Hepatocyte (in vitro differentiated cells): ENCODE measurements around the gene ANKRD1.

Experiments used
- EZH2phosphoT487 ChIP-seq: fragments of 200-600 bp; sonication (generic); IDR thresholded peaks from one replicate; pipeline ENCODE4 v1.6.1; 2018; ENCODE audit warnings: antibody characterized with exemption, mild to moderate bottlenecking, low read depth, moderate library complexity; ENCODE audit not compliant: unreplicated experiment, severe bottlenecking
- TF ChIP-seq, protein P1 (sequence below): fragments of 200-600 bp; sonication (generic); IDR thresholded peaks from 2 replicates; pipeline ENCODE4 v1.5.1; 2016; ENCODE audit warnings: antibody characterized with exemption, mild to moderate bottlenecking; ENCODE audit not compliant: poor library complexity

- TF ChIP-seq, protein P1, sequence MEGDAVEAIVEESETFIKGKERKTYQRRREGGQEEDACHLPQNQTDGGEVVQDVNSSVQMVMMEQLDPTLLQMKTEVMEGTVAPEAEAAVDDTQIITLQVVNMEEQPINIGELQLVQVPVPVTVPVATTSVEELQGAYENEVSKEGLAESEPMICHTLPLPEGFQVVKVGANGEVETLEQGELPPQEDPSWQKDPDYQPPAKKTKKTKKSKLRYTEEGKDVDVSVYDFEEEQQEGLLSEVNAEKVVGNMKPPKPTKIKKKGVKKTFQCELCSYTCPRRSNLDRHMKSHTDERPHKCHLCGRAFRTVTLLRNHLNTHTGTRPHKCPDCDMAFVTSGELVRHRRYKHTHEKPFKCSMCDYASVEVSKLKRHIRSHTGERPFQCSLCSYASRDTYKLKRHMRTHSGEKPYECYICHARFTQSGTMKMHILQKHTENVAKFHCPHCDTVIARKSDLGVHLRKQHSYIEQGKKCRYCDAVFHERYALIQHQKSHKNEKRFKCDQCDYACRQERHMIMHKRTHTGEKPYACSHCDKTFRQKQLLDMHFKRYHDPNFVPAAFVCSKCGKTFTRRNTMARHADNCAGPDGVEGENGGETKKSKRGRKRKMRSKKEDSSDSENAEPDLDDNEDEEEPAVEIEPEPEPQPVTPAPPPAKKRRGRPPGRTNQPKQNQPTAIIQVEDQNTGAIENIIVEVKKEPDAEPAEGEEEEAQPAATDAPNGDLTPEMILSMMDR, result no peak
- TF ChIP-seq EZH2phosphoT487, result no peak
Measured at GRCh38 chr10:90930070-90930837, 9.4 kb upstream of the ANKRD1 start.
